Inferior parietal cortex (tissue), 1 donor: ENCODE results near the gene BMP8B.
"Not testable (repeated sequence)": the region's sequence is repeated elsewhere in the genome, so short reads cannot be mapped to it uniquely, and the experiment has no call there.

ENCODE experiments used
- DNase-seq: peaks from one replicate; pipeline ENCODE4 v3.0.0-alpha.2; 2016; ENCODE audit errors: extremely low spot score

BMP8B gene

DNA sequence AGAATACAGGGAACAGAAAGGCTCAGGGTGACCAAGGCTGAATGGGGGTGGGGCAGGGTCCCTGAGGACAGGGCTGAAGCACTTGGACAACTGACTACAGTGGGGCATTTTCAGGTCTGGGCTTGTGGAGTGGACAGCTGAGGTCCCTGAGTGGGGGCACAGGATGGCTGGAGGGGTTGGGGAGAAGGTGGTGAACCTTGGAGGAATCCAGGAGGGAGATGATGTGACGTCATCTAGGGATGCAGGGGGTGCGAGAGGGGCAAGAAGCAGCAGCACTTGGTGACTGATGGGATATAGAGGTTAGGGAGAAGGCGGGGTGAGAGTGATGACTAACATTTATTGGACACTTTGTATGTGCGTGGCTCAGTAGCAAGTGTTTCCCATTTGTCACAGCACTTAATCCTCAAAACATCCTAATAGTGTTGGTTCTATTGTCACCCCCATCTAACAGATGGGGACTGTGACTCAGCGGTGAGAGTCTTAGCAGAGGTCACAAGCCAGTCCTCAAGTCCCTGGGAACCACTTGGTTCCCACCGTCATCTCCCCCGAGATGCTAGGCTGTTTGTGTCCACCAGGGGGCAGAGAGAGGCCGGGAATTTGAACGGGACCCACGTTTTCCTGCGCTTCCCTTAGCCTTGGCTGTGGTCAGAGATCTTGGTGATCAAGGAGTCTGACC is 27.9 kb upstream of the BMP8B start:
- peak; percentile 75 for DNase-seq

DNA sequence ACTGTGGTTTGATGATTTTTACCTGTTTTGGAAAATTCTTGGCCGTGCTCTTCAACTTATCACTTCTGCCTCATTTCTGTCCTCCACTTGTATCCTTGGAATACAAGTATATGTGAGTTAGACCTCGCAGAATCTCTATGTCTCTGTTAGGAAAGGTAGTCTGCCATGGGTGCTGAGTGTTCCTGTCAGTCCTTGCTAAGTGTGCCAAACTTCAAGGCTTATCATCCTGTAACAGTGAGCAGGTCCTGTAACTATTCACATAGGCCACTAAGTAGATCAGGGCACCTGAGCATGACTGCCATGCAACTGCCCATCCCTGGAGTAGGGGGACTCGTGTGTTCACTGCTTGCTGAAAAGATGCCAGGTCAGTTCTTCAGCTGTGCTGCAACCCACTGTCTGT is 24.2 kb upstream of the BMP8B start:
- no peak for DNase-seq

DNA sequence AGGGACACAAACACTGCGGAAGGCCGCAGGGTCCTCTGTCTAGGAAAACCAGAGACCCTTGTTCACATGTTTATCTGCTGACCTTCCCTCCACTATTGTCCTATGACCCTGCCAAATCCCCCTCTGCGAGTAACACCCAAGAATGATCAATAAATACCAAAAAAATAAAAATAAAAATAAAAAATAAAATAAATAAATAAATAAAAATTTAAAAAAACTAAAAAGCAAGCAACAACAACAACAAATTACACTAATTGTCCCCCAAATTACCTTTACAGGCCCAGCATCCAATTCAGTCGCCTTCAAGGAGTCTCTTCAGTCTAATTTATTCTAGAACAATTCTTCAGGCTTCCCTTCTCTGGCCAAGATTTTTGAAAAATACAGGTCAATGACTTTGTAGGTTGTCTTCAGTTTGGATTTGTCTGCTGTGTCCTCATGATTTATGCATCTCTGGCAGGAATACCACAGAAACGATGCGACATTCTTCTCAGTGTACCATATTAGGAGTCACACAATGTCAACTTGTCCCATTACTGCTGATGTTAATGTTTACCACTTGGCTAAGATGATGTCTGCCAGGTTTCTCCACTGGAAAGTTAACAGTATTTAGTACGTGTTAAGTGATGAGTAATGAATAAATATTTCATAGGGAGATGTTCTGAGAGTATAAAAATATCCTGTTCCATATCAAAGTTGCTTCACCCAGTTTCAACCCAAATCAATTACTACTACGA is 20.3 kb upstream of the BMP8B start:
- DNase-seq: no peak

DNA sequence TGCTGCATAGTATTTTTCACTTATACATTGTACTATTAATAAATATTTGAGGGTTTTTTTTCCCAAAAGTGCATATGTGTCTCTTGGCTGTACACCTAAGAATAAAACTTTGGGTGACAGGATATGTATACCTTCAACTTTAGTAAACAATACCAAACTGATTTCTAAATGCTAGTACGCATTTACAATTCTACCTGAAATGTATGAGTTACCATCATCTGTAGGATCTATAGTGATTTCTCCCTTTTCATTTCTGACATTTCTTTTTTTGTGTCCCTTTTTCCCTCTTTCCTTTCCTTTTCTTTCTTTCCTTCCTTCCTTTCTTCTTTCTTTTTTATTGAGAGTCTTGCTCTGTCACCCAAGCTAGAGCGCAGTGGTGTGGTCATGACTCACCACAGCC is 16.7 kb upstream of the BMP8B start:
- DNase-seq: no peak

DNA sequence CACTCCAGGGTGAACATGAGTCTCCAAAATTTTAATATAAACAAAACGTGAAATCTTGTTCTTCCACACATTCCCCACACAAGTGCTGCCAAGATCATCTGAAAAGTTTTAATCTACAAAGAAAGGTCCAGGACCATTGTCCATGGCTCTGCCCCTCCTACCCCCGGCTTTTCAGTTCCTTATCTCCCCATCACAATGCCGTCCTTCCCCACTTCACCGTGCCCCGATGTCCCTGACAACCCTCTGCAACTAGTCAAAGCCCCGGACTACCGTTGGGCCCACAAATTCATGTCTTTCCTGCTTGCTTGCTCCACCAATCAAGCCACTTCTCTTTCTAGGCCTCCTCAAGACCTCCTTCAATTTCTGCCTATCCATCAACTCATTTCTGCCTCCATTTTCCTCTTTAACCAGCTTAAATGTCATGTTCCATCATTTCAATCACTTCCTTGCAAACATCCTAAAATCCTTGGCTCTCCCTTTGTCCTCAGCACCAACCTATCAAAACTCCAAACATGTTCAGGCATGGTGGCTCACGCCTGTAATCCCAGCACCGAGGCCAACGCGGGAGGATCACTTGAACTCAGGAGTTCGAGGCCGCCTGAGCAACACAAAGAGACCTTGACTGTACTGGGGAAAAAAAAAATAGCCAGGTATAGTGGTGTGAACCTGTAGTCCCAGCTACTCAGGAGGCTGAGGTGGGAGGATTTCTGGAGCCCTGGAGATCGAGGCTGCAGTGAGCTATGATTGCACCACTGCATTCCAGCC is 14.0 kb upstream of the BMP8B start:
- no peak for DNase-seq

DNA sequence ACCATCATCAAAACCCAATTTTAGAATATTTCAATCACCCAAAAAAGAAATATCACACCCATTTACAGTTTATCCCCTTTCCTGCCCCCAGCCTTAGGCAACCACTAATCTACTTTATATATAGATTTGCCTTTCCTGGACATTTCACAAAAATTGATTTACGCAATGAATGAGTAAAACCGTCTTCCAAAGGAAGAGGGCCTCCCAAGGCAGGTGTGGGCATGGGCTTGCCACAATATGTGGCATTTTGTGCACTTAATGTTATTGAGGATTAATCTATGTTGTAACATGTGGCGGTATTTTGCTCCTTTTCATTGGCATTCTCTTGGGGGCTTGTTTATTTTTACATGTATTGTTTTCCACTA is 11.8 kb upstream of the BMP8B start:
- DNase-seq: no peak

DNA sequence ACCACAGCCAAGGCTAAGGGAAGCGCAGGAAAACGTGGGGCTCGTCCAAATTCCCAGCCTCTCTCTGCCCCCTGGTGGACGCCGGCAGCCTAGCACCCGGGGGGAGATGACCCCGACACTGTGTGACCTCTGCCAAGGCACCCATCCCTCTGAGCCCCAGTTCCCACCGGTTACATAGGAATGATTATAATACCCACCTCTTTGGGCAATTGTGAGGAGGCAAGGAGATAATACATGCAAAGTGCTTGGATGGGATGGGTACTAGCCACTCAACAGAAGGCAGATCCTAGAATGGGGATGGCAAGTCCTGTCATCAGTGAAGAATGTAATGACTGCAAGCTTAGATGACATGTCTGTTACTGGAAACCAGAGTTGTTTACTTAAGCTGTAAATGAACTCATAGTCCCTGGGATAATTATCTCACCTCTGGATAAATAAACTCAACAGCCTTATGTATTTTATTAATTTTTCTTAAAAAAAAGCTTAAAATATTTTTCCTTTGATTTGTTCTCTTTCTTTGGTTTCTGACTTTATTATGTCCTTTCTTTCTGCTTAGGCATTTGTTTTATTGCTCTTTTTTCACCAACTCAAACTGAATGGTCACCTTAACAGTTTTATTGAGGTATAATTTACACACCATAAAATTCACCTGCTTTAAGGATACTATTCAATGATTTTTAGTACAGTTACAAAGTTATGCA is 11.3 kb upstream of the BMP8B start:
- DNase-seq: peak; percentile 77

DNA sequence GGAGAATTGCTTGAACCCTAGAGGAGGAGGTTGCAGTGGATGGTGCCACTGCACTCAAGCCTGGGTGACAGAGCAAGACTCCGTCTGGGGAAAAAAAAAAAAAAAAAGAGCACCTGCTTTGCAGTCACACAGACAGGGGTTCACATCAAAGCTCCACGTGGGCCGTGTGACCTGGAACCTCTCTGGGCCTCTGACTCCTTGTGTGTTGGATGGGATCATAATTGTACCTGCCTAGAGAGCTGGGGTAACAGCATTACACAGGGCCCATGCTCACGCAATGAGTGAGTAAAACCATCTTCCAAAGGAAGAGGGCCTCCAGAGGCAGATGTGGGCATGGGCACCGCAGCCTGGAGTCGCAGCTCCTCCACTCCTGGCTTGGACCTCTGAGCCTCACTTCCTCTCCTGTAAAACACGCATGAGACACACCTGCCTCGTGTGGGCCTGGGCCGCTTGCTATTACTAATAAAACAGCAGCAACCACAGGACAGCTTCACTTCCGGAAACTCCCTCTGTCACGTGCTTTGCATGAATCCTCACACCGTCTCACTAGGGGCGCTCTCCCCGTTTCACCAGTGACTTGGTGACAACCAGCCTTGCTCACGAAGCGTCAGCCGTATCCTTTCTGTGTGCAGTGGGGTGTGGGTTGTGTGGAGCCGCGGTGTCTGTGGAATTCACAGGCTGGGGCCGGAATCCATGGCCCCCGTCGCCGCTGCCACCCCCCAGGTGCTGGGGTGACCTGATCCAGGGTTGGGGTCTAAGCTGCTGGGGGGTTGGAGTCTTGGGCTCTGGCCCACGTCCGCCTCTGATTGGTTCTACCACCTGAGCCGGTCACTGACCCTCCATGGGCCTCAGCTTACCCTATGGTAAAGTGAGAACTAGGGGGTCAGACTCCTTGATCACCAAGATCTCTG is 10.4 kb upstream of the BMP8B start:
- peak; percentile 74 for DNase-seq

DNA sequence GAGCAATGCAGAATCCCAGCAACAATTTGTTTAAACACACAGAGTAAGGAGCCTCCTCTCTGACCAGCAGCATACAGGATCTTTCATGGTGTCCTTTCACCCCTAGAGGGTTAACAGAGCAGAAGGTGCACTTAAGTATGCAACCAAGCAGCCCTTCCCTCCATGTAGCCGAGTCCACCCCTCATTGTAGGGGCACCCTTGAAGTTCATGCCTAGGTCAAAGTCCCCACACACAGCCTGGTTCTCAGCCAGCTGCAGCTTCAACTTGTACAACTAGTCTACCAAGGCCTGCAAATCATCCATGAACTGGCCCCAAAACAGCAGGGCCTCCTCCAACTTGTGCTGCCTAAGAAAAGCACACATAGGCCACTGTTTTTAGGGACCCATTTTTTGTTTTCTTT is 7.0 kb upstream of the BMP8B start:
- DNase-seq: no peak

DNA sequence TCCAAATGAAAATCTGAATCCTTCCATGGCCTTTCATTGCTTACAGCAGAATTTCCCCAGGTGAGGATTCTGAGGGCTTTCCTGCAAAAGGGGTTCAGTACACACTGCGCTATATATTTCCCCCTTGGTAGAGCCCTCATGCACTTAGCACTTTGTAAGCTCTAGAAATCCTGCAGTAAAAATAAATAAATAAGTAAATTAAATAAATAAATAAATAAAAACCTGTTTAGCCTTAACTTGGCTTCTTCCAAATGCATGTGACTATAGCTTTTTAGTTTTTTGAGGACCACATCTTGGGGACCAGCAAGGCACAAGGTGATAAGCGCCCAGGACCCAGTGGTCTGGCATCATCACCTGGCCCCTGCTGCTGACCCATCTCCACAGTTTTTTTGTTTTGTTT is 3.2 kb upstream of the BMP8B start:
- no peak for DNase-seq

DNA sequence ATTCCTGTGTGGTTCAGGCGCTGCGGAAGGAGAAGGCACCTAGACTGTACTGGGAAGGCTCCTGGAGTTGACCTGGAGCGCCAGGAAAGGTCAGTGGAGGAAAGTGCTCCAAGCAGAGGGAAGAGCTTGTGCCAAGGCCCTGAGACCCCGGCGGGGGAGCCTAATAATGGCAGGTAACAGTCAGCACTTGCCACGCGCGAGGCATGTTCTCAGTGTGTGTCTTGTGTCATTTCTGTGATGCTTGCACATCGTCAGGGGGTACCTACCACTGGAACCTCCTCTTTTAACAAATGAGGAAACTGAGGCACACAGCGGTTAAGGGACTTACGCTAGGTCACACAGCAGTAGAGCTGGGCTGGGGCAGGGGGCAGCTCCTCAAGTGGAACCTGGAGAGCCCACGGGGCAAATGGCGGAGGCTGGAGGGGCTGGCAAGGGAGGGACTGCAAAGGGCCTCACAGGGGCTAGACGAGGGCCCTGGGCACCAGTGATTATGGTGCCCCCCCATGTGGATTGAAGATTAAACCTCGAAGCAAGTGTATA is 976 bp upstream of the BMP8B start:
- DNase-seq: no peak

DNA sequence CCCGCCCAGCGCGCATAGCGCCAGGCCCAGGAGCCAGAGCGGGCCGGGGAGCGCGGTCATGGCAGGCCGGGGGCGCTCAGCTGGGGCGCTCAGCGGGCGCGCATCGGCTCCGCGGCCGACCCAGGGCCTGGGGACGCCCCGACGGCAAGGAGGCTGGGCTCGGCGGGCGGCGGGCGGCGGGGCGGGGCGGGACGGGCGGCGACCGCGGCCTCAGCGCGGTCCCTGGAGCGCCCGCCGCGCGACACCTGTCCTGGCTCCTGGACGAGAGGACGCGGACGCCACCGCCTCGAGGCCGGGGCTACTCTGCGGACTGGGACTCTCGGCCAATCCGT is 273 bp downstream of the BMP8B start:
- no peak for DNase-seq

DNA sequence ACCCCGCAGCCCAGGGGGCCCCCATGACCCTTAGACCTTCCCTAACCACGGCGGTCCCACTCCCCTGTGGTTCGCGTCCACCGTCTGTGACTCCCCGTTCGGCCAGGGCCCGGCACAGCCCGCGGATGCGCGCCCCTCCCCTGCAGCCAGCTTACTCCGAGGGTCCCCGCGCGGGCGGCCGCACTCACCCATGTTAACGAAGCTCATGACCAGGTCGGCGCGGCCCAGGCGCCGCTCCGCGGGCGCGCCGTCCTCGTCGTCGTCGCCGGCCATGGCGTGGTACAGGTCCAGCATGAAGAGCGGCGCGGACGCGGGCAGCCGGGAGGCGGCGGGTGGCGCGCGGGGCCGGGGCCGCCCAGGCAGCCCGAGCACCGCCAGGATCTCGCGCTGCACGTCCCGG is 701 bp downstream of the BMP8B start:
- not testable (repeated sequence) for DNase-seq

DNA sequence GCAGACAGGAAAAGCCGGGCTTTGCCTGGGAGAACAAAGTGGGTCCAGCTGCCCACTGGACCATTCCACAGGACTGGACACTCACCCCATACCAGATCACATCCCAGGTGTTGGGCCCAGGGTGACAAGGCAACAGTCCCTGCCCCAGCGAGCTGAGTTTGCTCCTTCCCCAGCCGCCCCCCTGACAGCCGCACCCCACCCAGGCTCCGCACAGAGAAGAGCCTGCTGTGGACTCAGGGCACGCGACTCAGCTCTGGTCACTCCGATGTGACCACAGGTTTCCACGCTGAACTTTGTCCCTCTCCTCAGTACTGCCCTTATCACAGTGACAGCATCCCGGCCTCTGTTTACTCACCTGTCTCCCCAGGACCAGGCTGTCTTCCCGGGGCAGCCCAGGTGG is 1.2 kb downstream of the BMP8B start:
- DNase-seq: no peak

DNA sequence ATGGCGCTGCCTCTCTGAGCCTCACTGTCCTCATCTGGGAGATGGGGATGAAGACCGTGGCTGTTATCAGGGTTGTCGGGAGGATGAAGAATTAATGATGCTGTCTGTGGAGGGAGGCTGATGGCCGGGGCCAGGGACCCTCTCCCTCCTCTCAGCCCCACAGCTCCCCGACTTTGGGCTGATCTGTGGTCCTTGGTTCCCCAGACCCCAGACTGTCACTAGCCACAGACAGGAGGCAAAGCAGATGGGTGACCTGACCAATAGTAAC is 1.6 kb downstream of the BMP8B start:
- not testable (repeated sequence) for DNase-seq

DNA sequence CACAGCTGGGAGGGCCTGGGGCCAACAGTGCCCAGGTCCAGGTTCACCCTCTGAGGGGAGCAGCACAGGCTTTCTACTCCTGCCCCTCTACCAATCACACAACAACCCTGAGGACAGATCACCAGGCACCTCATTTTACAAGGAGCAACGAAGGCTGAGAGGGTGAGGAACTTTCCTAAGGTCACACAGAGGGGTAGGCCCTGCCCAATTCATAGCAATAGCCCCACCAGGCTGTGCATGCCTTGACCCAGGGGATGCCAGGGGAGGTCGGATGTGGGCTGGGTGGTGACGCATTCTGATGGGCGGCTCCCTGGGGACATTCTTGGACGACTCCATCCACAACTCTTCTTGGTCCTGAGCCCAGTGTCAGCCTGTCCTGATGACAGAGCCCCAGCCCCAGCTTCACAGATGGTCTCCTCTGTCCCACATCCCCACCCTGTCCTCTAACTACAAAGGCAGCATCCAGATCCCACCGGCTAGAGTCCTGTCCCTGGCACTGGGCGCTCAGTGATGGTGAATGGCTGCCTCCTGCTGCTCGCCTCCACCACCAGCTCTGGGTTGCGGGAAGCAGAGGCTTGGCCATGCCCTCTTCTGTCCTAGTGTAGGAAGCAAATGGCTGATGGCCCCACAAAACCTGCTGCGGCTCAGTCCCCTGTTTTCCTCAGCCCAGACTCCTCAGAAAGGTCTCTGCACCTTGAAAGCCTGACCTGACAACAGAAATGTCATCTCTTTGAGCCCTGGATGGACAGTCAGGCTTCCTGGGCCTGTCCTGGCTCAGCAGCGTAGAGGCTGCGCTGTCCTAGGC is 2.2 kb downstream of the BMP8B start:
- not testable (repeated sequence) for DNase-seq

DNA sequence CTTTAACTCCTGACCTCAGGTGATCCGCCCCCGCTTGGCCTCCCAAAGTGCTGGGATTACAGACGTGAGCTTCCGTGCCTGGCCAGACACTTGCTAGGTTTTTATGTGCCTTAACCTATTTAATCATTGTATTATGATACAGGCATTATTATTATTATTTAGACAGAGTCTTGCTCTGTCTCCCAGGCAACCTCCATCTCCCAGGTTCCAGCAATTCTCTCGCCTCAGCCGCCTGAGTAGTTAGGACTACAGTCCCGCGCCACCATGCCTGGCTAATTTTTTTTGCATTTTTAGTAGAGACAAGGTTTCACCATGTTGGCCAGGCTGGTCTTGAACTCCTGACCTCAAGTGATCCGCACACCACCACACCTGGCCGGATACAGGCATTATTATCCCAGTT is 6.0 kb downstream of the BMP8B start:
- not testable (repeated sequence) for DNase-seq

DNA sequence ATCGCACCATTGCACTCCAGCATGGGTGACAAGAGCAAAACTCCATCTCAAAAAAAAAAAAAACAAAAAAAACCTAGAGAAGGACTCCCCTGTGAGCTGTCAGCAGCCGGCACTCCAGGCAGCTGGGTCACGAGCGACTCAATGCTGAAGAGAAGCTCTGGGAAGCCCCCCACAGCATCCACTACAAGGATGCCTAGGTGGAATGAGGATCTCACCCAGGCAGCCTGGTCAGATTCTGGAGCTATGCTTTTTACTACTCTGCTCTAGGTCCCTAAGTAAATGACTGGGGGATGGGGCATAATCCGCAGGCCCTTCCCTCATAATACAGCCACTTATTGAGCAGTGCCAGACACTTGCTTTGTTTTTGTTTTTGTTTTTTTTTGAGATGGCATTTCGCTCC is 6.6 kb downstream of the BMP8B start:
- DNase-seq: no peak

DNA sequence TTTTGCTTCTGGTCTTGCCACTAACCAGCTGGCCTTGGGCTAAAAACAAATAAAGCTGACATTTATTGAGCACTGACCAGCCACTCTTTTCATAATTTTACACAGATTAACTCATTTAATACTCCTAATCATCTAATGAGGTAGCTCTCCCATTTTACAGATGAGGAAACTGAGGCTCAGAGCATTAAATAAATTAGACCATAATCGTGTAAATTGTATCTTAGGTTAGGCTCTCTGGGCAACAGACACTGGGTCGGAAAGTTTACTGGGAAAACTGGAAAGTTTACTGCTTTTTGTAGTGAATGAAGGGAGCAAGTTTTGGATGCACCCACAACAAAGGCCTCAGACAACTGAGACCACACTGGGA is 7.3 kb downstream of the BMP8B start:
- no peak for DNase-seq

DNA sequence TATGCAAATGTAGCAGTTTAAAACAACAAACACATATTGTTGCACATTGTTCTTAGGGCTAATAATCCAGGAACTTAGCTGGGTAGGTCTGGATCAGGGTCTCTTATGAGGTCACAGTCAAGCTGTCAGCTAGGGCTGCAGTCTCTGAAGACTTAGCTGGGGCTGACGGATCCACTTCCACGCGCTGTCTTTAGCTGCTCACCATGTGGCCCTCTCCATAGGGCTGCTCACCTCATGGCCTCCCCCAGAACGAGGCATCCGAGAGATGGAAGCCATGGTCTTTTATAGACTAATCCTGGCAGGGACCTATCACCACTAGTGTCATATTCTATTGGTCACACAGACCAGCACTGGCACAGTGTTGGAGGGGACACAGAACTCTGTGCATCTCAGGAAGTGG is 8.8 kb downstream of the BMP8B start:
- no peak for DNase-seq

DNA sequence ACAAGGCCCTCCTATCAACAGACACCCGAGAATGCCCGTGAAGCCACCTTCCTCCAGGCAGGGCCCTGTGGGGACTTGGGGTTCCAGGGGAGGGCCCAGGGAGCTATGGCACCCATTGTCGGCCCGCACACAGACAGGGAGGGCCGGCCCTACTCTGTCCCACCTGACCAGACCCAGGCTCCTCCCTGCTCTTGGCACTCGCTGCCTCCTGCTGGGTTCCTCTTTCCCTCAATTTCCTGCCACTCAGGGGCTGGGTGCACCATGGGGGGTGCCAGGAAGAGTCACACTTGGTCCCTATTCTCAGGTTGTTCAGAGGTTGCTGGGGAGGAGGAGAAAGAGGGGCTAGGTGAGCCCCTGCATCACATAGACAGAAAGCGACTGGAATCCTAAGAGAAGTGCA is 9.5 kb downstream of the BMP8B start:
- DNase-seq: no peak
